Measurements from ENCODE around the gene TDRKH. TPM values are rescaled to one million over a fixed set of nuclear protein-coding genes. Genes with fewer than 3 reads are reported as not detected.
A peak's percentile ranks its signal among the peaks of the same experiment; 100 is the strongest.

The TDRKH gene
- total and polyA plus RNA-seq, 2 of the 13 experiments (the other 11 are each of a cell fraction or from before 2014, with no cell fraction given) = 3.9 to 5.4 TPM

DNA sequence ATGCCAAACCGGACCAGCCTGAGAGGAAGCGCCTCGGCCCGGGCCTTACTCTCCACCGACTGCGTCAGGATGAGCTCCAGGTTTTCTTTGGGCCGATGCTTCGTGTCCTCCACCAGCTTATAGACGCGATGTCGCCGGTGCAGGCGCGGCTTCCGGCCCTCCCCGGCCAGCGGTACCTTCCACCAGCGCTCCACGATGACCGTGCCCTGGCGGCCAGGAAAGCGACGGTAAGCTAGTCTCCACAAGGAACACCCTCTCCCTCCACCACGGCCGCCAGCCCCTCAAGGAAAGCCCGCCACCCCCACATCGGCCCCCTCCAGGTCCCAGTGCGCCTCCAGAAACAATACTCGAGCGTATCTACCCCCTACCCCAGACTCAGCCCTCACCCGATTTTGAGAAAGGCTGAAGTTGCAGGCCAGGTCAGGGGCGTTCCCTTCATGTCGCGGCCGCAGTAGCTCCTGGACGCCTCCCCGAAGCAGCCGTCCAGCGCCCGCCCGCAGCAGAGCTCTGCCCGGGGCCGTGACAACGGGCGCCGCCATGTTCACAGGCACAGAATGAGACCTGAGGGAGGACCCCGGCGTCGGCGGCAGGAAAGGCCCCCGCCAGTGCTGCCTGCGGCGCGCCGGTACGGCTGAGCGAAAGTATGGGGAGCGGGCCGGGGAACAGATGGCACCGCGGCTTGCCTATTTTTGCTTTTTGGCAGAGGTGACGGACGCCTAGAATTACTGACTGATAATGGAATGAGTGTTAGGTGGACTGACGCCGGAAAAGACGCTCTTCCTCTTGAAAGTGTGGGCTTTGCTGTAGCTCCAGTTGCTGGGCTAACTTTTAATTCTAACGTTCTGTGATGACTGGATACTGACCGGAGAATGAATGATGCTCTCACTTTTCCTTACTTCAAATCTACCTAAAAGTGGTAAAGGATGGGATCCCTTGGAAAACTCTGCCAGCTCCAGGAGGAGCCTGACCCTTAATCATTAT is 27.1 kb downstream of the TDRKH start, which contains the start of gene MRPL9 (continued):
- TF ChIP-seq, protein P1, sequence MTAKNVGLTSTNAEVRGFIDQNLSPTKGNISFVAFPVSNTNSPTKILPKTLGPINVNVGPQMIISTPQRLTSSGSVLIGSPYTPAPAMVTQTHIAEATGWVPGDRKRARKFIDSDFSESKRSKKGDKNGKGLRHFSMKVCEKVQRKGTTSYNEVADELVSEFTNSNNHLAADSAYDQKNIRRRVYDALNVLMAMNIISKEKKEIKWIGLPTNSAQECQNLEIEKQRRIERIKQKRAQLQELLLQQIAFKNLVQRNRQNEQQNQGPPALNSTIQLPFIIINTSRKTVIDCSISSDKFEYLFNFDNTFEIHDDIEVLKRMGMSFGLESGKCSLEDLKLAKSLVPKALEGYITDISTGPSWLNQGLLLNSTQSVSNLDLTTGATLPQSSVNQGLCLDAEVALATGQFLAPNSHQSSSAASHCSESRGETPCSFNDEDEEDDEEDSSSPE (CRISPR knock-in tag; IDR thresholded peaks at IDR 0.05) = no peak
- TF ChIP-seq, protein P2, sequence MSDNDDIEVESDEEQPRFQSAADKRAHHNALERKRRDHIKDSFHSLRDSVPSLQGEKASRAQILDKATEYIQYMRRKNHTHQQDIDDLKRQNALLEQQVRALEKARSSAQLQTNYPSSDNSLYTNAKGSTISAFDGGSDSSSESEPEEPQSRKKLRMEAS (IDR thresholded peaks at IDR 0.05) = peak; percentile 51; the same call in 1 of the 2 replicates
- TF ChIP-seq THAP11 (CRISPR knock-in tag; IDR thresholded peaks at IDR 0.05) = peak; percentile 92
- no peak for TF ChIP-seq SP140L (CRISPR knock-in tag; IDR thresholded peaks at IDR 0.05; ENCODE audit: borderline replicate concordance)
- TF ChIP-seq ZMYM3 (CRISPR knock-in tag; IDR thresholded peaks at IDR 0.05) = peak; percentile 44; the same call in 1 of the 2 replicates
- no peak for TF ChIP-seq ZNF775 (CRISPR knock-in tag; IDR thresholded peaks at IDR 0.05; ENCODE audit: borderline replicate concordance)
- TF ChIP-seq, protein P3, sequence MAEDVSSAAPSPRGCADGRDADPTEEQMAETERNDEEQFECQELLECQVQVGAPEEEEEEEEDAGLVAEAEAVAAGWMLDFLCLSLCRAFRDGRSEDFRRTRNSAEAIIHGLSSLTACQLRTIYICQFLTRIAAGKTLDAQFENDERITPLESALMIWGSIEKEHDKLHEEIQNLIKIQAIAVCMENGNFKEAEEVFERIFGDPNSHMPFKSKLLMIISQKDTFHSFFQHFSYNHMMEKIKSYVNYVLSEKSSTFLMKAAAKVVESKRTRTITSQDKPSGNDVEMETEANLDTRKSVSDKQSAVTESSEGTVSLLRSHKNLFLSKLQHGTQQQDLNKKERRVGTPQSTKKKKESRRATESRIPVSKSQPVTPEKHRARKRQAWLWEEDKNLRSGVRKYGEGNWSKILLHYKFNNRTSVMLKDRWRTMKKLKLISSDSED (CRISPR knock-in tag; IDR thresholded peaks at IDR 0.05) = no peak
- TF ChIP-seq ZNF549 (CRISPR knock-in tag; IDR thresholded peaks at IDR 0.05) = no peak
- TF ChIP-seq ZBTB42 (CRISPR knock-in tag; IDR thresholded peaks at IDR 0.05) = peak; percentile 84; the same call in 1 of the 2 replicates
- TF ChIP-seq YEATS4 (CRISPR knock-in tag; IDR thresholded peaks at IDR 0.05; ENCODE audit: borderline replicate concordance) = peak; percentile 88
- TF ChIP-seq RBFOX2 (IDR thresholded peaks at IDR 0.05; ENCODE audit: low read depth, low read length) = peak; percentile 95
- TF ChIP-seq ZNF816 (CRISPR knock-in tag; IDR thresholded peaks at IDR 0.05; ENCODE audit: borderline replicate concordance) = no peak
- TF ChIP-seq, protein P4, sequence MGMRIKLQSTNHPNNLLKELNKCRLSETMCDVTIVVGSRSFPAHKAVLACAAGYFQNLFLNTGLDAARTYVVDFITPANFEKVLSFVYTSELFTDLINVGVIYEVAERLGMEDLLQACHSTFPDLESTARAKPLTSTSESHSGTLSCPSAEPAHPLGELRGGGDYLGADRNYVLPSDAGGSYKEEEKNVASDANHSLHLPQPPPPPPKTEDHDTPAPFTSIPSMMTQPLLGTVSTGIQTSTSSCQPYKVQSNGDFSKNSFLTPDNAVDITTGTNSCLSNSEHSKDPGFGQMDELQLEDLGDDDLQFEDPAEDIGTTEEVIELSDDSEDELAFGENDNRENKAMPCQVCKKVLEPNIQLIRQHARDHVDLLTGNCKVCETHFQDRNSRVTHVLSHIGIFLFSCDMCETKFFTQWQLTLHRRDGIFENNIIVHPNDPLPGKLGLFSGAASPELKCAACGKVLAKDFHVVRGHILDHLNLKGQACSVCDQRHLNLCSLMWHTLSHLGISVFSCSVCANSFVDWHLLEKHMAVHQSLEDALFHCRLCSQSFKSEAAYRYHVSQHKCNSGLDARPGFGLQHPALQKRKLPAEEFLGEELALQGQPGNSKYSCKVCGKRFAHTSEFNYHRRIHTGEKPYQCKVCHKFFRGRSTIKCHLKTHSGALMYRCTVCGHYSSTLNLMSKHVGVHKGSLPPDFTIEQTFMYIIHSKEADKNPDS (CRISPR knock-in tag; IDR thresholded peaks at IDR 0.05) = no peak
- TF ChIP-seq, protein P5, sequence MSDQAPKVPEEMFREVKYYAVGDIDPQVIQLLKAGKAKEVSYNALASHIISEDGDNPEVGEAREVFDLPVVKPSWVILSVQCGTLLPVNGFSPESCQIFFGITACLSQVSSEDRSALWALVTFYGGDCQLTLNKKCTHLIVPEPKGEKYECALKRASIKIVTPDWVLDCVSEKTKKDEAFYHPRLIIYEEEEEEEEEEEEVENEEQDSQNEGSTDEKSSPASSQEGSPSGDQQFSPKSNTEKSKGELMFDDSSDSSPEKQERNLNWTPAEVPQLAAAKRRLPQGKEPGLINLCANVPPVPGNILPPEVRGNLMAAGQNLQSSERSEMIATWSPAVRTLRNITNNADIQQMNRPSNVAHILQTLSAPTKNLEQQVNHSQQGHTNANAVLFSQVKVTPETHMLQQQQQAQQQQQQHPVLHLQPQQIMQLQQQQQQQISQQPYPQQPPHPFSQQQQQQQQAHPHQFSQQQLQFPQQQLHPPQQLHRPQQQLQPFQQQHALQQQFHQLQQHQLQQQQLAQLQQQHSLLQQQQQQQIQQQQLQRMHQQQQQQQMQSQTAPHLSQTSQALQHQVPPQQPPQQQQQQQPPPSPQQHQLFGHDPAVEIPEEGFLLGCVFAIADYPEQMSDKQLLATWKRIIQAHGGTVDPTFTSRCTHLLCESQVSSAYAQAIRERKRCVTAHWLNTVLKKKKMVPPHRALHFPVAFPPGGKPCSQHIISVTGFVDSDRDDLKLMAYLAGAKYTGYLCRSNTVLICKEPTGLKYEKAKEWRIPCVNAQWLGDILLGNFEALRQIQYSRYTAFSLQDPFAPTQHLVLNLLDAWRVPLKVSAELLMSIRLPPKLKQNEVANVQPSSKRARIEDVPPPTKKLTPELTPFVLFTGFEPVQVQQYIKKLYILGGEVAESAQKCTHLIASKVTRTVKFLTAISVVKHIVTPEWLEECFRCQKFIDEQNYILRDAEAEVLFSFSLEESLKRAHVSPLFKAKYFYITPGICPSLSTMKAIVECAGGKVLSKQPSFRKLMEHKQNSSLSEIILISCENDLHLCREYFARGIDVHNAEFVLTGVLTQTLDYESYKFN (CRISPR knock-in tag; conservative IDR thresholded peaks at IDR 0.05) = peak; percentile 25; the same call in 1 of the 2 replicates
- peak; percentile 55; the same call in 1 of the 2 replicates for TF ChIP-seq SRF (IDR thresholded peaks at IDR 0.05; ENCODE audit: low read depth, low read length)
- 0 out of 2 replicates have a peak, but pooled peaks have one; percentile 59 for TF ChIP-seq BRCA1 (CRISPR knock-in tag; IDR thresholded peaks at IDR 0.05)
- 0 out of 2 replicates have a peak, but pooled peaks have one; percentile 72 for TF ChIP-seq ZBTB20 (CRISPR knock-in tag; IDR thresholded peaks at IDR 0.05; ENCODE audit: borderline replicate concordance, low read depth)
- TF ChIP-seq ZNF547 (CRISPR knock-in tag; IDR thresholded peaks at IDR 0.05) = peak; percentile 90
- TF ChIP-seq NFE2 (CRISPR knock-in tag; IDR thresholded peaks at IDR 0.05) = no peak
